OCI-LY1 (cell line): ENCODE data around the gene VSIR.

Experiments used
- H2AFZ ChIP-seq: fragments of 200-600 bp; sonication (generic), shearing (Covaris generic); 2 replicates; pipeline ENCODE4 v1.6.0; 2014; ENCODE audit warnings: antibody characterized with exemption, mild to moderate bottlenecking, low read length
- H3F3A ChIP-seq: fragments of 200-600 bp; sonication (generic), shearing (Covaris generic); 2 replicates; pipeline ENCODE4 v1.6.0; 2014; ENCODE audit warnings: mild to moderate bottlenecking, antibody characterized with exemption, low read length, moderate library complexity; ENCODE audit not compliant: insufficient read depth
- H3K27ac ChIP-seq: fragments of 200-600 bp; sonication (generic); 2 replicates; pipeline ENCODE4 v1.5.1; 2014; ENCODE audit warnings: low read length, mixed run types, mild to moderate bottlenecking, low read depth; ENCODE audit not compliant: poor library complexity, severe bottlenecking
- H3K27me3 ChIP-seq: fragments of 200-600 bp; sonication (generic); 2 replicates; pipeline ENCODE4 v1.6.0; 2014; ENCODE audit warnings: antibody characterized with exemption, mild to moderate bottlenecking, low read length, moderate library complexity; ENCODE audit not compliant: insufficient read depth
- H3K36me3 ChIP-seq: fragments of 200-600 bp; sonication (generic); 2 replicates; pipeline ENCODE4 v1.6.1; 2014; ENCODE audit warnings: mild to moderate bottlenecking, antibody characterized with exemption, low read length, moderate library complexity, mixed read lengths; ENCODE audit not compliant: insufficient read depth
- H3K4me1 ChIP-seq: fragments of 200-600 bp; sonication (generic); 2 replicates; pipeline ENCODE4 v1.5.1; 2014; ENCODE audit warnings: mild to moderate bottlenecking, low read length, moderate library complexity; ENCODE audit not compliant: insufficient read depth, severe bottlenecking
- H3K4me2 ChIP-seq: fragments of 200-600 bp; sonication (generic), shearing (Covaris generic); 2 replicates; pipeline ENCODE4 v1.6.1; 2014; ENCODE audit warnings: low read length
- H3K4me3 ChIP-seq: fragments of 200-600 bp; sonication (generic); 2 replicates; pipeline ENCODE4 v1.5.1; 2014; ENCODE audit warnings: low read length, low read depth, mild to moderate bottlenecking, mixed read lengths; ENCODE audit not compliant: poor library complexity, severe bottlenecking
- H3K79me2 ChIP-seq: fragments of 200-600 bp; shearing (Covaris generic); 2 replicates; pipeline ENCODE4 v1.6.1; 2016; ENCODE audit warnings: mixed run types, low read length, mixed read lengths; ENCODE audit not compliant: insufficient read depth
- H3K9ac ChIP-seq: fragments of 200-600 bp; sonication (generic), shearing (Covaris generic); 2 replicates; pipeline ENCODE4 v1.6.1; 2014; ENCODE audit warnings: mild to moderate bottlenecking, low read length, mixed read lengths
- H3K9me2 ChIP-seq: fragments of 200-600 bp; sonication (generic), shearing (Covaris generic); 2 replicates; pipeline ENCODE4 v1.6.1; 2014; ENCODE audit warnings: low read depth, mild to moderate bottlenecking, low read length, mixed read lengths
- H3K9me3 ChIP-seq: fragments of 200-600 bp; shearing (Covaris generic); 2 replicates; pipeline ENCODE4 v1.6.1; 2014; ENCODE audit warnings: low read length, mixed read lengths
- H4K20me1 ChIP-seq: fragments of 200-600 bp; sonication (generic), shearing (Covaris generic); 2 replicates; pipeline ENCODE4 v1.6.0; 2016; ENCODE audit warnings: mild to moderate bottlenecking, low read length; ENCODE audit not compliant: insufficient read depth
- EZH2 ChIP-seq: fragments of 200-600 bp; sonication (generic), shearing (Covaris generic); IDR thresholded peaks from 2 replicates; pipeline ENCODE4 v1.8.0; 2017; ENCODE audit warnings: borderline replicate concordance, mixed run types, mild to moderate bottlenecking, antibody characterized with exemption, low read length, moderate library complexity, mixed read lengths
- TF ChIP-seq, protein P1 (sequence below): fragments of 200-600 bp; sonication (generic), shearing (Covaris generic); IDR thresholded peaks from 2 replicates; pipeline ENCODE4 v1.5.1; 2017; ENCODE audit warnings: mild to moderate bottlenecking, antibody characterized with exemption, low read length, moderate library complexity, mixed read lengths

VSIR gene

DNA sequence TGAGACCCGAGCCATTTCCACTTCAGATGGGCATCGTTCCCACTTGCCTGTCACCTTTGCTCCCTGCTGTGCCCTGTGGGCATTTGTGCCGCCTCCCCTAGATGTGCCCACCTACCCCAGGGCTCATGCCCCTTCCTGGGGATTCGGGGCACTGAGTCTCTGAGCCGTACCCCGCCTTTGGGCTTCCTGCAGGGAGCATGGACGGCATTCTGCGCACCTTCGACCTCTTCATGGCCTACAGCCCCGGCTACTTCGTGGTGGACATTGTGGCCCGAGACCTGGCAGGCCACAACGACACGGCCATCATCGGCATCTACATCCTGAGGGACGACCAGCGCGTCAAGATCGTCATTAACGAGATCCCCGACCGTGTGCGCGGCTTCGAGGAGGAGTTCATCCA lies 36.3 kb upstream of the VSIR start:
- Histone ChIP-seq H3K9ac (no peak overlapping the region), H3F3A (no peaks in the 10 kb centered on the region), H4K20me1 (no peaks in the 10 kb centered on the region), H3K4me2 (no peak overlapping the region), H3K9me3 (no peaks in the 10 kb centered on the region), H2AFZ (no peak overlapping the region), H3K27ac (no peak overlapping the region), H3K79me2 (no peaks in the 10 kb centered on the region), H3K4me1 (no peaks in the 10 kb centered on the region), H3K36me3 (no peaks in the 10 kb centered on the region), H3K27me3 (peaks cover 6% of the 10 kb centered on the region; the same call in 1 of the 2 replicates), H3K4me3 (no peak overlapping the region), H3K9me2 (no peaks in the 10 kb centered on the region)
- no peak for TF ChIP-seq EZH2
- TF ChIP-seq, protein P1, sequence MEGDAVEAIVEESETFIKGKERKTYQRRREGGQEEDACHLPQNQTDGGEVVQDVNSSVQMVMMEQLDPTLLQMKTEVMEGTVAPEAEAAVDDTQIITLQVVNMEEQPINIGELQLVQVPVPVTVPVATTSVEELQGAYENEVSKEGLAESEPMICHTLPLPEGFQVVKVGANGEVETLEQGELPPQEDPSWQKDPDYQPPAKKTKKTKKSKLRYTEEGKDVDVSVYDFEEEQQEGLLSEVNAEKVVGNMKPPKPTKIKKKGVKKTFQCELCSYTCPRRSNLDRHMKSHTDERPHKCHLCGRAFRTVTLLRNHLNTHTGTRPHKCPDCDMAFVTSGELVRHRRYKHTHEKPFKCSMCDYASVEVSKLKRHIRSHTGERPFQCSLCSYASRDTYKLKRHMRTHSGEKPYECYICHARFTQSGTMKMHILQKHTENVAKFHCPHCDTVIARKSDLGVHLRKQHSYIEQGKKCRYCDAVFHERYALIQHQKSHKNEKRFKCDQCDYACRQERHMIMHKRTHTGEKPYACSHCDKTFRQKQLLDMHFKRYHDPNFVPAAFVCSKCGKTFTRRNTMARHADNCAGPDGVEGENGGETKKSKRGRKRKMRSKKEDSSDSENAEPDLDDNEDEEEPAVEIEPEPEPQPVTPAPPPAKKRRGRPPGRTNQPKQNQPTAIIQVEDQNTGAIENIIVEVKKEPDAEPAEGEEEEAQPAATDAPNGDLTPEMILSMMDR = no peak

GRCh38 chr10:71807557-71808510 lies 34.5 kb upstream of the VSIR start:
- H3K4me3 ChIP-seq = no peak overlapping the region
- H3K79me2 ChIP-seq = no peaks in the 10 kb centered on the region
- H4K20me1 ChIP-seq = no peaks in the 10 kb centered on the region
- no peaks in the 10 kb centered on the region for H3F3A ChIP-seq
- H3K9me2 ChIP-seq = no peaks in the 10 kb centered on the region
- H3K4me1 ChIP-seq = no peaks in the 10 kb centered on the region
- no peak overlapping the region for H2AFZ ChIP-seq
- no peak overlapping the region for H3K27ac ChIP-seq
- no peak for TF ChIP-seq EZH2
- TF ChIP-seq, protein P1 = no peak
- H3K27me3 ChIP-seq = peaks cover 6% of the 10 kb centered on the region; the same call in 1 of the 2 replicates
- no peak overlapping the region for H3K4me2 ChIP-seq
- no peaks in the 10 kb centered on the region for H3K36me3 ChIP-seq
- H3K9me3 ChIP-seq = no peaks in the 10 kb centered on the region
- H3K9ac ChIP-seq = no peak overlapping the region

DNA sequence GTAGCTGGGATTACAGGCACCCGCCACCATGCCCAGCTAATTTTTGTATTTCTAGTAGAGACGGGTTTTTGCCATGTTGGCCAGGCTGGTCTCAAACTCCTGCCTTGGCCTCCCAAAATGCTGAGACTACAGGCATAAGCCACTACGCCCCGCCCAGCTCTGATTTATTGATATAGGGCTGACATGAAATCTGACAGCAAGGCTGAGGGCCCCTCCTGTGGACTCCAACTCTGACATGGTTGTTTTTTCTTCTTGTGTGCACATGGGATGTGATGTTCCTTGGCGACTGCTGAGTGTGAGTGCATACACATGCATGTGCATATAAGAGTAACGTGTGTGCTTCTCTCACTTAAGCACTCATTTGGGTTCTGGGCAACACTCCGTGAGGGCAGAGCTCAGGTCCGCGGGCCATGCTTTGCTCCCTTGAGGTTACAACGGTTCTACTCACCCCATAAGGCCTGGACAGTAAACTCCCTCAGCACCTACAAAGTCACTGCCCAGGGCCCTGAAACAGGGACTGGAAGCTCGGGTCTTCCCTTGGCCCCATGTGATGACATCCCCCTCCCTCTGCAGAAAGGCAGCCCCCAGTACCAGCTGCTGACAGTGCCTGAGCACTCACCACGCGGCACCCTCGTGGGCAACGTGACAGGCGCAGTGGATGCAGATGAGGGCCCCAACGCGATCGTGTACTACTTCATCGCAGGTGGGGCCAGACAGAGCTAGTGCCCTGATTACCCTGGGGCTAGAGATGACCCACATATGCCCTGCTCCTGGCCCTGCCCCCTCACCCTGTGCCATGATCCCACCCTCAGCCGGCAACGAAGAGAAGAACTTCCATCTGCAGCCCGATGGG lies 33.6 kb upstream of the VSIR start:
- H3K27ac ChIP-seq = no peak overlapping the region
- H3K27me3 ChIP-seq = peaks cover 6% of the 10 kb centered on the region; the same call in 1 of the 2 replicates
- no peaks in the 10 kb centered on the region for H4K20me1 ChIP-seq

More for the DNA sequence above, 33.6 kb upstream of the VSIR start:
- Histone ChIP-seq H3K9me3 (no peaks in the 10 kb centered on the region), H3K79me2 (no peaks in the 10 kb centered on the region), H3K4me3 (no peak overlapping the region), H3K4me2 (no peak overlapping the region), H3K4me1 (no peaks in the 10 kb centered on the region), H3K9ac (no peak overlapping the region), H3K36me3 (no peaks in the 10 kb centered on the region), H3K9me2 (no peaks in the 10 kb centered on the region), H3F3A (no peaks in the 10 kb centered on the region), H2AFZ (no peak overlapping the region)
- TF ChIP-seq EZH2 = no peak
- TF ChIP-seq, protein P1 = no peak
